SK-N-DZ (cell line): ENCODE measurements around the gene VTI1B.

Experiments used
- DNase-seq: peaks from one replicate; pipeline ENCODE4 v3.0.0-alpha.2; 2015; ENCODE audit warnings: low spot score

The VTI1B gene

DNA sequence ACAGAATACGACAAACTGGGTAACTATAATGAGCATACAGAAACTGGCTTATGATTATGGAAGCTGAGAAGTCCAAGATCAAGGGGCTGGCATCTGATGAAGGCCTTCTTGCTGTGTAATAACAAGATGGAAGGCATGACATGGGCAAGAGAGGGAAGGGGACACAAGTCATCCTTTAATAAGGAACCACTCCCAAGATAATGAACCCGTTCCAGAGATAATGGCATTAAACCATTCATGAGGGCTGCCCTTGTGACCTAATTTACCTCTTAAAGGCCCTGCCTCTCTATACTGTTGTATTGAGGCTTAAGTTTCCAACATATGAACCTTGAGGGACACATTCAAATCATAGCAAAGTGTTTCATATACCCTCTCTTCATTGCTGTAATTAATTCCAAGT, 4.6 kb upstream of the VTI1B start:
- DNase-seq = no peak

DNA sequence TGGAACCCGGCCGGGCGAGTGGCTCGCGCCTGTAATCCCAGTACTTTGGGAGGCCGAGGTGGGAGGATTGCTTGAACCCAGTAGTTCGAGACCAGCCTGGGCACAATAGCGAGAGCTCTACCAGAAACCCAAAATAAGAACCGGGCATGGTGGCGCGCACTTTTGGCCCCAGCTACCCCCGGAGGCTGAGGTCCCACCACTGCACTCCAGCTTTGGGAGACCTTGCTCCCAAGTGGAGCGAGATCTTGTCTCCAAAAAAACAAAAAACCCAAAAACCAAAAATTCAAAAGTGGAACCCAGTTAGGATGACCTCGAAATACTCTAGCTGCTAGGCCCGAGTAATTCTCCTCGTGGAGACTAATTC, 769 bp upstream of the VTI1B start:
- DNase-seq = peak; percentile 3

DNA sequence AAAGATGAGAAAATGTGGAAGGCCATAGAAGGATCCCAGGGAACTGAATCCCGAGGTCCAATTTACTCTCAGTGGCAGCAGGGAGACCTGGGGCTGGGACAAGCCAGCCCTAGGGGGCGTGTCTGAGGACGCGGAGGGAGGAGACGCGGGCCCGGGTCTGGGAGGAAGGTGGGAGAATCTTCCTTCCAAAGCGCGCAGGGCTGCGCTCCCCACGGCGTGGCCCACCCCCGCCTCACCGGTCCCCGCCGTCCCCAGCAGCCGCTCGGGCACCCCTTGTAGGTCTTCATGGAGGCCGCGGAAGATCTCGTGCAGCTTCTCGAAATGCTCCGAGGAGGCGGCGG, 323 bp downstream of the VTI1B start:
- DNase-seq = peak; percentile 76

DNA sequence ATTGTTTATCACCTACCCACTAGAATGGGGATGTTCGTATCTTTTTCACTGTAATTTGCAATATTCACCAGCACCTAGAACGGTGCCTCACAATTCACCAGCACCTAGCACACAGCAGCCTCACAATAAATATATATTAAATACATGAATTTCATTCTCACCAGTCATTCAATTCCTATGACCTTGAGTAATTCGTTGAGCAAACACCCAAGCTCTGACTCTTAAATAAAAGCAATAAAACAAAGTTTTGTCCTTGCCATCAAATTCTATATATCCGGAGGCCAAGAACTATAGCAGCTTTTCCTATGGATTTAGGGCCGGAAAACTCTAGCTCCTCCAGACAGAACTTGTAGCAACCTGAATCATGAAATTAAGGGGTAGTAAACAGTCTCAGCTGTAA, 981 bp downstream of the VTI1B start:
- DNase-seq = no peak

DNA sequence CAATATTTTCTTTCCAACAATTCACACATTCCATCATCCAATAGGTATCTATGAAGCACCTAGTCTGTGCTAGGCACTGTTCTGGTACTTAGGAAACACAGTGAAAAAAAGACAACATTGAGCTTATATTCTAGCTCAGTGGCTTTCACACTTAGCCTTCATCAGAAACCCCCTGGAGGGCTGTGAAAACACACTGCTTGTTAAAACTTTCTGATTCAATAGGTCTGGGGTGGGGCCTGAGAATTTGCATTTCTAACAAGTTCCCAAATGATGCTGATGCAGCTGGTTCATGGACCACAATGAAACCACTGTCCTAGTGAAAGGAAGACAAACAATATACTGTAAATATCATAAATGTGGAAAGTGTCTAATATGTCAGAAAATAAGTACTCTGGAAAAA, 5.9 kb downstream of the VTI1B start:
- DNase-seq = no peak

DNA sequence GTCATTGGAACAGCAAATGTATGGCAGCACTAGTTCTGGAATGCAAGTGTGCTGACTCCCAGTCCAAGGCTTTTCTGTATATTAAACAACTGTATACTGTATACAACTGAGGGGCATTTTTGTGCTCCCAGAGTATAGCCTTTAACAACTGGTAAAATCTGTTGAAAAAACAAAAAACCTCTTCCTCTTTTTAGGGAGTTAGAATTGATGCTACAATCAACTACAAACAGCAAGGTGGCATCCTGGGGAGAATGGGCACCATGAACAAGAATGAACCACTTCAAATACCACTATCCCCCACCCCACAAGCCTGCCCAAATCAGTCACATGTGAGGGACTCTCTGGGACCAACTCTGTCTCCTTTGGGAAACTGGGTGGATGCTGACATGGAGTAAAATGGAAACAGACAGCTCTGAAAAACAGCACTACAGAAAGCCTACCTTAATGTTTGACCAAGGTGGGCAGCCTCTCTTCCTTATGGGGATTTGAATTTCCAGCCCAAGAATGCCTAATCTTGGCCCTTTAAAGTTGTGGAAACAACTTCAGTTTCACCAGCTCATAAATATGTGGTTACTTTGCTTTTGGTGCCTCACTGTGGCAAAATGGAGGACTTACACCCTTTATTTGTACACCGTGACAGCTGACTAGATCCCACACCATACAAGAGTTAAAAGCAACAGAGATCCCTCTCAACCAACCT, 7.5 kb downstream of the VTI1B start:
- DNase-seq = peak; percentile 17

DNA sequence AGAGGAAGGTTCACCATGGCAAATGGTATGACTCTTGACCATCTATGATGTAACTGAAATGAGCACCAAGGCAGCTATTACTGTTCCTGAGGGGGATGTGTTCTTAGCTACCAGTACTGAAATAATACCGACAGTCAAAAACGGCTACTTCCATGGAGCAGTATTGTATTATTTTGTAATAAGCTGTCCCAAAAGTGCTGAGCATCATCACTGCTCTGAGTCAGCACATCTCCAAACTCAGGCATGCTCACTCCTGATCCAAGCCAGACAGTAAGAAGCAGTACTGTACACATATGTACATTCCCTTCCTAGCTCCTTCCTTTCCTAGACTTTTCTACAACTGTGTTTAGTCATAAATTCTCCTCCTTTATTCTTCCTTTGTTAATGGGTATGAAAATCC, 8.6 kb downstream of the VTI1B start:
- no peak for DNase-seq

DNA sequence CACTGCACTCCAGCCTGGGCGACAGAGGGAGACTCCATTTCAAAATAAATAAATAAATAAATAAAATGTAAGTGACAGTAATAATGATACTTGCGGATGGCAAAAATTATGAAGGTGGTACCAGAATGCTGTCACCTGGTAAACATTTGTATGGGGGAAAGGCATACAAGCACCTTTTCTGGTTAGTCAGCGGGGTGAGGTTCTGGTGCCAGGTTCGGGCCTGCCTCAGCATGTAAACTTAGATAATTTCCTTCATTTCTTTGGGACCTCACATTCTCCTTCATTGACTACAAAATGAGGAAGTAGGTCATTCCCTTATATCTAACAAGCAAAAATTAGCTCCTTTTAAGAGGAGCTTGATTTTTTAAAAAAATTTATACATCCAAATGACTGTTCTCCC, 10.8 kb downstream of the VTI1B start:
- no peak for DNase-seq

DNA sequence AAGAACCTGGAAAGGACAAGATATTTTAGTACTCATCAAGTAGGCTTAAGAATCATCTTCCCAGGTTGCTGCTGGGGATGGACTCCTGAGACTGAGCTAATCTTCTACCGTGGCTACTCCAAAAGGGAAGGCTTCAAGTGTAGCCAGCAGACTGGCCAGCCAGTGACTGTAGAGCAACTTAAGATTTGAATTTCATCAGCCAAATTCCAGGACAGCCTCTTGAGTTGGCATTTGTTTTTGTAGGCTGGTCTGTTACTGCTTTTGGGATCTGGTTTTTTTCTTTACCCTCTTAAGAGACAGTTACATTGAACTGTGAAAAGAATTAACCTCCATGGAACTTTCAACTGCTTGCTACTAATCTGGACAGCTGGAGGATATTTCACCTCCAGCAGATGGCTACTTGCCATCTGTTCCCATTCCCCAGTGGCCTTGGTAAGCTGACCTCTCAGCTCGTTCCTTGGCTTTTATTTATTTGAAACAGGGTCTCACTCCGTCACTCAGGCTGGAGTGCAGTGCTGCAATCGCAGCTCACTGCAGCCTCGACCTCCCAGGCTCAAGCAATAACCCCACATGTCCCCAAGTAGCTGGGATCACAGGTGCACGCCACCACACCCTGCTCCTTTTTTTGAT, 20.7 kb downstream of the VTI1B start:
- no peak for DNase-seq

DNA sequence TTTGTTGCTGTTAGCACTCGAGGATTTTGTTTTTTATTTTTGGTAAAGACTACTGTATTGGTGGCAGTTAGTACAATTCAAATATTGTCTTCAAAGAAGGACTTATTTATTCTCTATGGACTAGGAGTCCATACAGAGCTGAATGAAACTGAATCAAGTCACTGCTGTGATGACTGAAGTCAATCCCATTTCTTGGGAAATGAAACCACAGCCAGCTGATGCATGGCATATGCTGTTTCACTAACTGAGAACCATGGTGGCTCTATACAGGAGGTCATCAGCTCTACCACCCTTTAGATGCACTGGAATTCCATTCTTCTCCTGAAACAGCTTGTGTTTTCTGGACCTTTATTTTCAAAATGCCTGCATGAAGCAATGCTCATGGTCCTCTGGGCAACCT, 22.2 kb downstream of the VTI1B start:
- DNase-seq = no peak

DNA sequence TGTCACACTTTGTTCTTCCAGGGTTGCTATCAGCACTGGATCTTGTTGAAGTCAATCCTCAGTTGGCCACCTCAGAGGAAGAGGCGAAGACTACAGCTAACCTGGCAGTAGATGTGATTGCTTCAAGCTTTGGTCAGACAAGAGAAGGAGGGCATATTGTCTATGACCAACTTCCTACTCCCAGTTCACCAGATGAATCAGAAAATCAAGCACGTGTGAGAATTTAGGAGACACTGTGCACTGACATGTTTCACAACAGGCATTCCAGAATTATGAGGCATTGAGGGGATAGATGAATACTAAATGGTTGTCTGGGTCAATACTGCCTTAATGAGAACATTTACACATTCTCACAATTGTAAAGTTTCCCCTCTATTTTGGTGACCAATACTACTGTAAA, 23.7 kb downstream of the VTI1B start:
- DNase-seq = no peak

DNA sequence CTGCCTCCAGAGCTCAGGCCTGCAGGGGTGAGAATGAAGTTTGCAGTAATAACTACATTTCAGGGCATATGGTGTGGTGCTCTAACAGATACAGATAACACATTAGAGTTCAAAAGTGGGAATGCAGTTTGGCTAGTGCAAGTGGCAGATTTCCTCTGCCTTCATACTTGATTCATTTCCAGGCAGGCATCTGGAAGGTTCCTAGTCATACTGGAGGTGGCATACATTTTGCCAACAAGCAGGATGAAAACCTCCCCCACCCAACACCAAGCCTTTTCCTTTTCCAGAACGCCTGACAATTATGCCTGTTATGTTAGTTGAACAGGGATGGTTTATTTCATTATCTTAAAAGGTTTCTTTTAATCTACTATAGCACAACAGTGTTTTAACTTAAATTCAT, 24.3 kb downstream of the VTI1B start:
- no peak for DNase-seq

DNA sequence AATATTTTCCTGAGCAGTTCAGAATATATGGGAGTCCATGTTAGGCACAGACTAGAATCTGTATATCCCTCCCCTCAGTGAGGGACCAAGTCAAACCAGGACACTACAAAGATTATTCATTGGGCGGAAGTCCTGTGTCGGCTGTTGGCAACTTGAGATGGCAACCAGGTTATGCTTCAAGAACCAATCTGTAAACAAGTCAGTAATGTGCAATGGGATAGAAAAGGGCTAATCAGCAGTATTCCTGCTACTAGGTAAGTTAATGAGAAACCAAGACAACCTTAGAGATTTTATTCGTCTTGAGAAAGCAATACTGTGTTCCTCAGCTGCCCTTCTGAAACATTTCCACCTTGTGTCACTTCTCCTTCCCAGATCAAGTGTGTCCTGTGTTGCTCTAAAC, 28.3 kb downstream of the VTI1B start:
- DNase-seq = no peak

DNA sequence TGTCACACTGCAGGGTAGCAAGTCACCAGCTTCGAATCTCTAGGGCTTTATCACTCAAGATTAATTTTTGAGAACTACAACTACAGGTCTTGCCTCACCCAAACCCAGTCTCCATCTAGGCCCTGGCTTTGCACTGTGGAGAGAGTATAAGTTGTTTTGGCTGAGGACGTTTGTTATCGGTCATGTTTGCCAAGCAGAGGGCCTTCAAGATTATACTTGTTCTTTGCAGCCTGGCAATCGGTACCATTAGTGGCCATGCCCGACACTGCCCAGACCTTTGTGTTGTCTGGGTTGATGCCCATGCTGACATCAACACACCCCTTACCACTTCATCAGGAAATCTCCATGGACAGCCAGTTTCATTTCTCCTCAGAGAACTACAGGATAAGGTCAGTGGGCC, 29.0 kb downstream of the VTI1B start:
- DNase-seq = no peak

DNA sequence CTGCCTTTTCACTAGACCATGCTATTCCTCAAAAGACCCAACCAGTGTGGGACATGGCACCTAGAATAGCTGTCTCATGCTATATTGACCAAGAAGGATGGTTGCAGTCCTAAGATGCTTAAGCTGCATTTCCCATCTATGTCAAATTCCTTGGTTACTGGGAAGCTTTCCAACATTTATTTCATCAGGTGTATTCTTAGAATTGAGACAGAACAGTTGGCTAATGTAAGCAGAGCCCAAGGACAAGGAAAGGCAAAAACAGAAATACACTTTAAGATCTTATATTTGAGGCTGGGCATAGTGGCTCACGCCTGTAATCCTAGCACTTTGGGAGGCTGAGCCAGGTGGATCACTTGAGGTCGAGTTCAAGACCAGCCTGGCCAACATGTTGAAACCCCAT, 30.0 kb downstream of the VTI1B start:
- DNase-seq = no peak

DNA sequence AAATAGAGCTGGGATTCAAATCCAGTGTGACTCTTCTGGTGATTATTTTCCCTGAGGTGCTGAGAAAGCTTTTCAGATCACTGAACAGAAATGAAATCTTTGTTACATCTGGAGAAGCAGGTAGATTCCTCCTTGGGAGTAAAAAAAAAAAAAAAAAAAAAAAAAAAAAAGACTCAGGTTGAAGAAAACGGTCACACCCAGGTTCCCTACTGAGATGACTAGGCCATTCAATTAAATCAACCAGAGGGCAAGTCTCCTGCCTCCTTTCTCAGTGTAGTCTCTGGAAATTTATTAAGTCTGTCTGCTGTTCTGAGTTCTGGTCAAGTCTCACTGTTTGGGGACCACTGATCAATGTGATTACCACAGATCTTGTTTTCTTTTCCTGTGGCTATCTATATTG, 30.7 kb downstream of the VTI1B start:
- DNase-seq = no peak

DNA sequence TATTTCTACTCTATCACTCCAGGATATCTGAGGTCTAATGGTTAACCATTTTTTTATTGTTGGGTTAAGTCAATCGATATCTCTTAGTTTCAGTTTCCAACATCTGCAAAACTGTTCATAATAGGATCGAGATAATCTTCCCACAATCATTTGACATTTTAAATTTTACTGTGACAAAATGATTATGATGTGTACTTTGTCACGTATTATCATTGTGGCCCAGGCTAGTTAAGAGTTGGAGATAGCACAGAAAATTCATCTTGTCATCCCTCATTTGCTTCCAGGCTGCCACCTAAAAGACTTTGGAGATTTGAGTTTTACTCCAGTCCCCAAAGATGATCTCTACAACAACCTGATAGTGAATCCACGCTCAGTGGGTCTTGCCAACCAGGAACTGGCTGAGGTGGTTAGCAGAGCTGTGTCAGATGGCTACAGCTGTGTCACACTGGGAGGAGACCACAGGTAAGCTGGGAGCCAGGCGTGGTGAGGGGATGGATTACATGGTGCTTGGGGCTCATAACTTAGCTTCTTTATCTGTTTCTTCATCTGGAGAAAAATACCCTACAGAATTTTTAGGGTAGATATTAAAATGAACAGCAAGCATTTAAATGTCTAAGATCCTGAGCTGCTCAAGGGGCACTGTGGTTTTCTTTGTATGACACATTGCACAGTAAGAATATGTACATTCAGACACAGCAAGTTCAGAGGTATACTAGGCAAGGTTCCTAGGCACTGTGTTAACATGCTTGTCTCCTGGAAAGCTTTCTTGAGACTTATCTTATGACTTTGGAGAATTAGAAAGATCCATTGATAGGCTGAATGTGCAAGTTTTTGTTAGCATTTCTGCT, 32.3 kb downstream of the VTI1B start:
- DNase-seq = no peak

DNA sequence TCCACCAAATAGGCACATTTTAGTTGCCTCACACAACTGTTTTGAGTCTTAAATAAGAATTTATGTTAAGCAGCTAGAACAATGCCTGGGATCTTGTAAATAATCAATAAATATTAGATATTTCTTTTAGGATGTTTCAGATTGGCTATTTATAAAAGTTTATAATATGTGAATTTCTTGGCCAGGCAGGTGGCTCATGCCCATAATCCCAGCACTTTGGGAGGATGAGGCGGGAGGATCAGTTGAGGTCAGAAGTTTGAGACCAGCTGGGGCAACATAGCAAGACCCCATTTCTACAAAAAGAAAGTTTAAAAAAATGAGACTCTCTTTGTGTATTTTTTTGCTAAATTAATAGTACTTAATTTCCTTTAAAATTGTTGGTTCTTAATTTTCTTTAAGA, 33.0 kb downstream of the VTI1B start:
- DNase-seq = no peak

DNA sequence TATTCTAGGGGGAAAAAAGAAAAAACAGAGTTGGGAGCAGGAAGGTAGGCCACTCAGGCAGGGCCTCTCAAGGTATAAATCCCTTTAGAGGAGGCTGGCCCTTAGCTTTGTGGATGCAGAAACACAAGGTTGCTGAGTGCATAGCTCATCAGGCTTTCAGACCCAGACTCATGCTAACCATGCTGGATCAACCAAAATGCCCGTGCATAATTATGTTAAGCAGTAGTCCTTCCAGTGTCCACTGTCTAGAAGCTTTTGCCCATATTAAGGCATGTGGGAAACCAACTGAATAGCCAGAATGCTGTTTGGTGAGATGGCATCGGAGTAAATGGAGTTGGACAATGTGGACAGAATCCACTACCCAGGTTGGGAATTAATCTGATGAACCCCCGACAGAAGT, 35.8 kb downstream of the VTI1B start:
- no peak for DNase-seq

DNA sequence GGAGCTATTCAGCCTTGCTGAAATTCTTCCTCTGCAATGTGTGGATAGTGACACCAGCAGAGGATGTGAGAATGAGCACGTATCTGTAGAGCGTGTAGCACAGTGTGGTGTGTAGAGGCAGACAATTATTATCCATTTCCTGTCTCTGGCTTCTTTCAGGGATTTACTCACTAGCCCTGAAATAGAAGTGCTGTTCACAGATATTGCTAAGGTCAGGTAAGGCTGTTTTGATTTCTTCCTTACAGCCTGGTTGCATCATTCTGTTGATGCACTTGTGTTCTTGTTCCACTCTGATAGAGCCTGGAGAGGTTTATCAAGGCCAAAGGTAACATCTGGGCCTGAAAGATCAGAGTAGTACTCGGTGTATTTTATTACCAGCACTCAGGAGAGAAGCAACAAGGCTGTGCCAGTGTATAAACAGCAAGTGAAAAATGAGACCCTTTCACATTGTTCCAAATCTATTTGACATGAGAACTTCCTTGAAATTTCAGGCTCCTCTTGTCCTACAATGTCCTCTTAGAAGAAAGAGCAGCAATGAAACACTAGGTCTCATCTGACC, 38.0 kb downstream of the VTI1B start:
- DNase-seq = no peak

DNA sequence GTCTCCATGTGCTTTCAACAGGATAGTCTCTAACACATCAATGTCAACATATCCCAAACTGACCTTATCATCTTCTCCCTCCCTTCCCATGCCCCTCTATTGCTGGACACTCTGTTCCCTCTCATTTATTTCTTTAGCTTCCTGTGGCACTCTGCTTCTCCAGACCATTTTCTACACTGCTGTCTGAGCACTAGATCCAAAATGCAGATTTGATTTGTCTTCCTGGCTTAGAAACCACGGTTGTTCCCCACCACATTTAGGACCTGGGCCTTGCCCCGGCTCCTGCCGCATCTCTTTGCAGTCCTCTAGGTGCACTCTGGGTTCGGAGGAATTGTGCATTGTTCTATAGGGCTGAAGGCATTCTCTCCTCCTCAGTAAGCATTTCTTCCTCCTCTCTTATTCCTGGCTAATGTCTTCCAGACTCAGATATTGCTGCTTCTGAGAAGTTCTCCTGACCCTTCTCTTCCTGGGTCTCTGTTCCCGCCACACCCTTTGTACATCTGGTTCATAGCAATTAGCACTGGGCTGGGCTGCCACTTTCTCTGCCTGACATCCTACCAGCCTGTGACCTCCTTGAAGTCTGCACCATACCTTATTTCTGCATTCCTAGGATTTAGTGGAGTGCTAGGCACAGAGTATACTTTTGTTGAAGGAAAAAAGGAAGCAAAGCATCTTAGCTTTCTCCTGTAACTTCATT, 40.8 kb downstream of the VTI1B start:
- no peak for DNase-seq

DNA sequence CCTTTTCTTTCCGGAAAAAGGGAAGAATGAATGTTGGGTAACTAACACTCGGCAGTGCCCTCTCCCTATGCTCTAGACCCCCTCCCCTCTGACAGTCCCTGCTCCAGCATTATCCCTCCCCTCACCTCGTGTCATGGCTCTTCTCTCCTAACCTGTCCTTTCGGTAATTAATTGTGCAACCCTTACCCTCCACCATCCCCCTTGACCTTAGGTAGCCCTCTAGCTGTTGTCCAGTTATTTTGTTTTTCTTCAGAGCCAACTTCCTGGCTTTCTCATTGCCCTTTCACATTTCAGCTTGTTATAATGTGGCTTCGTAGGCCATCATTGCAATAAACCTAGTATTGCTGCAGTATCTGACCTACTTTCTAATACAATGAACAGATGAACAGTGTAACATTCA, 43.5 kb downstream of the VTI1B start:
- no peak for DNase-seq
